HG02943 (cell line): Measurements from ENCODE around the gene GMPR2.

ENCODE experiments used
- ATAC-seq: cut with Tn5 transposase; IDR thresholded peaks from one replicate; pipeline ENCODE4 v1.9.1; 2021; ENCODE audit warnings: mild to moderate bottlenecking, low read depth, moderate library complexity; ENCODE audit not compliant: unreplicated experiment

Gene GMPR2

DNA sequence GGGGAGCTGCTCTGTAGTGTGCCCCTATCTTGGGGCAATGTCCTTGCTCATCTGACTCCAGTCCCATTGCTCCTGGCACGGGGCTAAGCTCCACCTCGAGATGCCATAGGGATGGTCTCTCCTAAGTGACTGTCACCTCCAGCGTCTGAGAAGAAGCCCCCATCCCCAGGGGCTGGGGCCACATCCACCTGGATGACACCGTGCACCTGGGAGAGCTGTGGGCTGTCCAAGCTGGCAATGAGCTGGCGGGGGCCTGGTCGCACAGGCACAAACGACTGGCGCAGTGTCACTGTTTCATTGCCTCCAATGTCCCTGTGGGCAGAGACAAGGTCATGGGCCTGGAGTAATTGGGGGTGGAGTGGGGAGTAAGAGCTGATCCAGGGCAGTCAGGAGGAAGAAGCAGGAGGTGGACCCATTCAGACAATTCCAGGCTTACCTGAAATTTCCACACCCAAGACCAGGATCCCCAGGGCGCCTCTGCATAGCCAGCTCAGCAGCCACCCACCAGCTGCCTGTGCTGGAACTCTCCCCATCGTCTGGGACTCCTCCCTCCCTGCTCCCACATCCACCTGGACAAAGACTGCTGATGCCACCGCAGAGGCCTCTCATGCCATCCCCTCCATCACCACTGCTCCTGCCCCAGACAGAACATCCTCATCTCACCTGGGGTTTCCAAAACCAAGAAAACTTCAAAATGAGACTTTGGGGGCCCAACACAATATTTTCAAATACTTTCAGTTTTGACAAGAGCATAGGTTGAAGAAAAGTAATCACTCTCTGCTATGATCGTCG is 16.7 kb downstream of the GMPR2 start:
- no peak for ATAC-seq

DNA sequence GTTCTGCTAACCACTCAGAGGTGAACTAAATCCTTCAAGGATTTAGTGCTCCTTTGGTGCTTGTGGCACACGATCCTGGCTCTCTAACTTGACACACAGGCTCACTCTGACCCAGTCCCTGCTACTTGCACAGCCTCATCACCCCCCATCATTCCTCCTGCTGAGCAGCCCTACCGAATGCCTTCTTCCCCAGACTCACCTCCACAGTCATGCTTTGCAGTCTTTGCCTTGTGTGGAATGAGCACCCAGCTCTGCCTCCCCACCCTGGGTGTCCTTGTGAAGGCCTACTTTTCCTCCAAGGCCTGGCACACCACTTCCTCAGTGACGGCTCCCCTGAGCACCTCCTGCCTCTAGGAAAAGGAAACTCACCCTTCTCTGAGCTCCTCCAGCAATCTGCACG is 17.6 kb downstream of the GMPR2 start:
- ATAC-seq = no peak

DNA sequence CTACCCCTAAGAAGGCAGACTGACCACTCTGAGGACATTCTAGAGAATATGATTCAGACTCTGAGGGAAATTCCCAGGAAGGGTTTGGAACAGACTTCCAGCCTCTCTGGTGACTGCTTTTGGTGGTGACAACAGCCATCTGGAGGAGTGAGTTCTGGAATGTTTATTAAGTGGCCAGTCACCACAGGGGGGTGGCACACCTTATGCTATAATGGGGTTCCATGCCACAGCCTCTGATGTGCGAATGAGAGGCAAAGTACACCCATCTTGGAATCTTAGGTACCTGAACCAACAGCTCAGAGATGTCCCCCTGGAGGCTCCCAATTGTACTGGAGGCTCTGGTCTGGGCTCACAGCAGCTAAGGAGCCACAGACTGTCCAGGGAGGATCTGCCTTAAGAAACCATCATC is 19.2 kb downstream of the GMPR2 start:
- no peak for ATAC-seq

DNA sequence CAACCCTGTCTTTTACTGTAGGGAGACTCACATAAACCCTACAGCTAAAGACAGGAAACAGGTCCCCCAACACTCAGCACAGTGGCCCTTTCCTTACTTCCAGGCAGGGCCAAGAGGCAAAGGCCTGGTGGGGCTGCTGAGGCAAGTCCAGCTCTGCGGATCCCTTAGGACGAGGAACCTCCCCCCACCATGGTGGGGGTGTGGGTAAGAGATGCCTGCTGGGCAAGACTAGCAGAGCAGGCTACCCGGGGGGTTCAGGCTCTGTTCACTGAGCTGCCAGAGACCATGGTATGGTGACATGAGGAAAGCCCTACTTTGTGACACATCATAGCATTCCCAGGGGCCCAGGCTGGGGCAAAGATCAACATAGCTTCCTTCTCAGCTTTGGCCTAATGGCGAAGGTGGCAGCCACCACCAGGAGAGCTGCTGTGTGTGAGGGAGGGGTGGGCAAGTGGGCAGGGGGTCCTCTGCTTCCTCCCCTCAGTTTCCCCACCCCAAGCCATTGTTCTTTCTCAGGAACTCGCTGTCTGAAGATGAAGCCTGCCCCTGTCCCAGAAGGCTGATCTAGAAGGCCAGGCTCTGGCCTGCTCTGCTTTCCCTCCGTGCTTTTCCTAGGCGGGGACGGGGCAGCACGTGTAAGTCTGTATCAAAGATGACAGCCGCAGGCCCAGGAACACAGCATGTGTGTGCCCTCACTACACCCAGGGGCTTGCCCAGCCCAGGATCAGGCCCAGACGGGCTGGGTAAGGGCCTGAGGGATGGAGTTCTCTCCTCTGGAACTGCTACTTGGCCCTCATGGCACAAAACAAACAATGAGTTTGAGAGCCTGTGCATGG is 19.8 kb downstream of the GMPR2 start:
- no peak for ATAC-seq

DNA sequence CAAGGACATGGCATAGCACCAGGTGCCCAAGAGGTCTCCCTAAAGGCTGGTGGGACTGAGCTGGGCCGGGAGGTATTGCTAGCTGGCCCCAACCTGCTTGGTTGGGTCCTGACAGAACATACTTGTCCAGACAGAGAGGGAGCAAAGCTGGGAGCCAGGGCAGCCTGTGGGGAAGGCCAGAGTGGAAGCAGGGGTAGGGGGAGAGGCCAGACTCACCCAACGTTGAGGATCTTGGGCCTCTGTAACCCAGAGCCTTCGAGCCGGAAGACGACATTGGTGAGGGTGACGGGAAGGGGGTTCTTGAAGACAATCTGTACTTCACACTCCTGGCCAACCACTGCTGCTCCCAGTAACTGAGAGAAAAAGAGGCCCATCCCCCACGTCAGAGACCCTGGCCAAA is 21.2 kb downstream of the GMPR2 start:
- no peak for ATAC-seq

DNA sequence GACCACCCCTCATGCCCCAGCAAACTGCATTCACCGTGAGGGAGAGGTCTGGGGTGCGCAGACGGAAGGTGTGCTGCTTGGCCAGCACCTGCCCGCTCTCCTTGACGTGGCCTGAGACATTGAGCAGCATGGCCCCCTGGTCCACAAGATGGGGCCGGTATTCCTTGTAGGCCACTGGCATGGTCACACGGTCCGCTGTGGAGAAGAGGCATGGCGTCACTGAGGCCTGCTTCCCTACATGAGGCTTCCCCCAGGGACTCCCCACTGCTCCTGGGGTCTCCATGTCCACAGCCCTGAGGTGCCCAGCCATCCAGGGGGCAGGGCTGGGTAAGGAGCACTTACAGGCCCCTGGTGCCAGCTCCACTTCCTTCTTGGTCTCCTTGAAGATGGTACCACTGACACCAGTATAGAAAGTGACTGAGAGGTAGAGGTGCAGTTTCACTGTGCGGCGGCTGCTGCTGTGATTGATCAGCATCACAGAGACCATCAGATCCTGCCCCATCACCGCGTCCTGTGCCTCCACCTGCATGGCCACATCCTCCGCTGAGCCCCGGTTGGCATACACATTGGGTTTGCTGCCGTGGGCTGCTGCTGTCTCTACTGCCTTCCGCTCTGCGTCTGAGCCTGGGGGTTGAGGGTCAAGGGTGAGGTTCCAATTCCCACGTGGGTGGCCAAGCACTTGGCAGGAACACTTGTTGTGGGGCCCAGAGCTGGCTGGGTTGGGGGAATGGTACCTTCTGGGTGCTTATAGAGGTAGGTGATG is 22.1 kb downstream of the GMPR2 start:
- no peak for ATAC-seq

DNA sequence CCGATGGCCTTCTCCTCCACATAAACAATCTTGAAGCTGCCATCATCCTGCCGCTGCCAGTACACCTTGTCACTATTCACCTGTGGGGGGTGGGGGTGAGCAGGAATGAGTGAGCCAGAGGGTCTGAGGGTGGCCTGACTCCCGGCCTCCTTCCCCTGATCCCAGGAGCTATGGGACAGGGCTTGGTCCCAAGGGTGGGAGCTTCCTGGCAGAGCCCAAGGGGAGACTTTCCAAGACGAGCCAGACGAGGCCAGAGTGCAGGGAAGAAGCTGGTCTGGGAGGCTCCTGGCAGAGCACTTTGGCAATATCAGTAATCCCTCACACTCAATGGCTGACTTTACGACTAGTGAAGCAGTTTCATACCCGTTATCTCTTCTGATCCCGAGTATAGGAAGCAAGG is 22.7 kb downstream of the GMPR2 start:
- ATAC-seq = no peak

DNA sequence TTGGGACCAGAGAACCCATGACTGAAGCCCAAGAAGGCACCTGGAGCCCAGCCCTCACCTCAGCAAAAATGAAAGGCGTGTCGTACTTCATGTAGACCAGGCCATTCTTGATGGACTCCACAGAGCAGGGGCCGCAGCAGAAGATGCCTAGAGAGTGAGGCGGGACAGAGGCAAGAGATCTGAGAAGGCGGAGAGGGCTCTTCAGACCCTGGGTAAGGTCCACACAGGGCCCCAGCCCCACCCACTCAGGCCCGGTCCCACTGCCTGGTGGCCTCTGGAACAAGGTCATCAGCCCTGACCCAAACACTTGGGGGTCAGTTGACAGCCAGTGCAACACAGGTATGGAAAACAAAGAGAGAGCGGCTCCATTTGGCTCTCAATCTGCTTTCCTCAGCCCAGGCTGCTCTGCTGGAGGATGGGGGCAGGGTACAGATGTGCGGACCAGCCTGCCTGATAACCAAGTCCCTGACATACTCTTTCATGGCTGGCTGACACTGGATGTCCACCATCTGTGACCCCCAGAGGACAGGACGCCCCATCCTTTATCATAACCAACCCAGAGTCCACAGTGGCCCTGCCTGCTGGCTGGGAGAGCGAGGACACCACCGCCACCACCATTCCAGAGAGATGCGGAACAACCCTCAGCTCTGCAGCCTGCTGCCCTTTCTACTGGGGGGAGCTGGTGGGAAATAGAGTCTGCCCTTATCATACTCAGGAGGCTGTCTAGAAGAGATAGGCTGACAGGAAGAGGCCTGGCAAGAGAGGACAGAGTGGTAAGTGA is 23.4 kb downstream of the GMPR2 start:
- no peak for ATAC-seq

DNA sequence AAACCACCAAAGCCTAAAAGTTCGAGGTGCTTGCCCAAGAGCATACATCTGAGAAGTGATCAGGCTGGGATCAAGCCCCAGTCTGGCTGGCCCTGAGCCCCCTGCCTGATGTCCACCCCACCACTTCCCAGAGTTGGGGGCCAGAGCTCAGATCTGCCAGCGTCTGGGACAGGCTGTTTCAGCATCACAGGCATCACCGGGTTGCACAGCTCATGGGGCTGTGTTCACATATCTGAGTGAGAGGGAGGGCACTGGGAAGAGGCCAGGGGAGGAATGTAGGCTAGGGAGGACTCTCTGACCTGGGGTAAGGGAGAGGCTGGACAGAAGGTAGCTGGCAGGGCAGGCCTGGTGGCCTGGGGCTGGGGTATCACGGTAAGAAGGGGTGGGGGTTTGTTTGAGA is 24.2 kb downstream of the GMPR2 start:
- ATAC-seq = no peak

DNA sequence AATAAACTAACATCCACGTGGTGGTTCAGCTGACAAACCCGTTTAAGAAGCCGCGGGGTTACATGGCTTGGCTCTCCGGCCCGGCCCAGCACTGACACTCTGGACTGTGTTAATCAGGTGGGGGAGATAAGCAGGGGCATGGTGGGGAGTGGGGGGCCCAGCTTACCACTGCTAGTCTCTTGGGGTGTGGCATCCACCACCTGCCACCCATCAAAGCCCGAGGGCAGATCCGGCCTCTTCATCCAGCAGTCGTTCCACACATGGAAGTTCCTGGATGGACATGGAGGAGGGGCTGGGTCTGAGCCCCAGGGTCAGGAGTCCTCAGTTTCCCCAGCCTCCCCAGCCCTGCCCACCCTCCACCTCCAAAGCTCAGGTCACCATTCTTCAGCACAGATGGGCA is 25.4 kb downstream of the GMPR2 start:
- no peak for ATAC-seq

DNA sequence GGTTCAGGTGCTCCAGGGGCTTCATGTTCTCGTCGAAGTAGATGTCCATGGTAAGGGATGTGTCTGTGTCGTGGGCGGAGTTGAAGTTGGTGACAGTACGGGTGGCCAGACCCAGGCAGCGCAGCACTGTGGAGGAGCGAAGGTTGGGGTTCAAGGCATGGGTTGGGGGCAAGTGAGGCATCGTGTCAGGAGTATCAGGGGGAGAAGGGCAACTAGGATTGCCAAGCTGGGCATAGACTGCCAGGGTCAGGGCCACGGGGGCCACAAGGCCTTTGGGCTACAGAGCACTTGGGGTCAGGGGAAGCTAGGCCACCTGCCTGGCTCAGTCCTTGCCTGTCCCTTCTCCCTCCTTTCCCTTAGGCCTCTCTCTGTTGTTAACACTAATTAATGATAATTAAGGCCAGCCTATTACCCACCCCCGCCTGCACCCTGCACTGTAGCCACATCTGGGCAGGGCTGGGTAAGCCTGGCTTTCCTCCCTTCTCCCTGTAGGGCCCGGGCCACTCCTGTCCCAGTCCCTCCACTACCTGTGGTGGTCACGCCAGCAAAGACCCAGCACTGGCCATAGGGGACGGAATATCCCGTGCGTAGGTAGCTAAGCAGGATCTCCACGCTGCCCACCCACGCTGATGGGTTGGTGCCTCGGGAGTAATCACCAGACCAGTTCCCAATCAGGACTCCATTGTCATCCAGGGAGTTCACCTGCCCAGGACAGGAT is 26.0 kb downstream of the GMPR2 start:
- no peak for ATAC-seq

DNA sequence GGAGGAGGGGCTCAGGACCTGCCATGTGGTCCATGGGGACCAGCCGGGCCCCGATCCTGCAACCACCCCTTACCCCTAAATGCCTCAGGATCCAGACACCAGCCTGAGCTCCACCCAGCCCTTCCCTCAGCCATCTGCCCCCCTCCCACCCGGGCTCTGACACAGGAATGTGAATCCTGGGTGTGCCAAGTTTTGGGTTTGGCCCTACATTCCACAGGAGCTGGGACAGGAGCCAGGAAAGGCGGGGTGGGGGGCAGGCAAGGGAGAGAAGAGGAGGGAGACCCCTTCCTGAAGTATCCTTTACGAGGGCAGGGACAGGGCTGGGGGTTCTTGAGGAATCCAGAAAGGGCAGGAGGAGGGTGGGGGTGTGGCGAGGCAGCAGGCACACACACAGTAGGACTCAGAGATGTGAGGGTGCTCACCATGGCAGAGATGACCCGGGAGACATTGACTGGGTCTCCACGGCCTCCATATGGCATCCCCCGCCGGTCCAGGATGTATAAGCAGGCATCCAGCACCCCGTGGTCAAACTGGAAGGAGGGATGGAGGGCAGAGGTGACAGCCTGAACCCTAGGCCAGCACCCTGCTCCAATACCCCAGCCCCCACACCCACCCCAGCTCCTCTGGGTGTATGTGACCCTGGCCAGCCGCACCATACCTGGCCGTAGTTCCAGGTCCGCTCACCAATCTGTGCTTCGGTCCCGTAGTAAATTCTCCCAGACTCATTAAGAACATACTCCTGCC is 26.7 kb downstream of the GMPR2 start:
- ATAC-seq = no peak

DNA sequence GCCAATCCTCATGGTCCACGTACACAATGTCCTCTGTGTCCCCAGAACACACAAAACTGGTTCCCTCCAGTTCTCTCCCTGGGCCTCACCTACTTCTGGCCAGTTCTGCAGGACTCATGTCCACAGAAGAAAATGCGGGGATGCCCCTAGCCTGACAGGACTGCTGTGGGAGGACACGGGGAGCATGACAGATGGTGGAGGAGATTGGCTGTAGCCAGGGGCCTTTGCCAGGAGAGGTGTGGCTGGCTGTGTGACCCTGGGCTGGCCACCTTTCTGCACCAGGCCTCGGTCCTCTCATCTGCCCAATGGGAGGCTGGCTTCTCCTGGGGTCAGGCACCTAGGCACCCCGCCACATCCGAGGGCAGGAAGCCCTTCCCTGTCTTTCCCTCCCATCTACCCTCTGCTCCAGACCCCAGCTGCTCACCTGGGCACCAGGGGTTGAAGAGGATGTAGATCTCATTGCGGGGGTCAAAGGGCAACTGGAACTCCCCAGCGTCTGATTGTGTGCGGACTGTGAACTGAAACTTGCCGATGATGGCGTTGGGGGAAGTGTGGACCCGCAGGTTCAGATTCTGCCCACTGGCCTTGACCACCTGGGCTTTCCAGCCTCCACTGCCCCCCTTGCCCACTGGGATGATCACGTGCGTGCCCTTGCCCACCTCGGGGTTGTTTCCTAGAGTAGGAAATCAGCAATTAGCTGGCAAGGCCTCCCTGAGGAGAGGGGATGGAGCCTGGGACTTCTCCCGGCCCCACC is 27.5 kb downstream of the GMPR2 start:
- ATAC-seq = no peak

DNA sequence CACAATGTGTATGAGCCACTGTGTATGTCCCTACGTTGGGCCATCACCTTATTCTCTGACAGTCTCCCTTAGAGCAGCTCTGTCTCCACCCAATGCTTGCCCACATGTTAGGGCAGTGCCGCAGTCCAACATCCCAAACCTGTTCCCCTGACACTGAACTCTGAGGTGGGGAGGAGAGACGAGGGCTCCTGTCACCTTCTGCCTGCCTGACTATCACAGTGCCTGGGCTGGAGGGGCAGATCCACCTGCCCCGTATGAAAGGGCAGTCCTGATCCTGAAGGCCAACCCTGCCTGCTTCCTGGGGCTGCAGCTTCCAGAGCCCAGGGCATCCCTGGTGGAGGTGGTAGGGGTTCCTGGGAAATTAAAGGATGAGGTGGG is 28.0 kb downstream of the GMPR2 start:
- no peak for ATAC-seq

DNA sequence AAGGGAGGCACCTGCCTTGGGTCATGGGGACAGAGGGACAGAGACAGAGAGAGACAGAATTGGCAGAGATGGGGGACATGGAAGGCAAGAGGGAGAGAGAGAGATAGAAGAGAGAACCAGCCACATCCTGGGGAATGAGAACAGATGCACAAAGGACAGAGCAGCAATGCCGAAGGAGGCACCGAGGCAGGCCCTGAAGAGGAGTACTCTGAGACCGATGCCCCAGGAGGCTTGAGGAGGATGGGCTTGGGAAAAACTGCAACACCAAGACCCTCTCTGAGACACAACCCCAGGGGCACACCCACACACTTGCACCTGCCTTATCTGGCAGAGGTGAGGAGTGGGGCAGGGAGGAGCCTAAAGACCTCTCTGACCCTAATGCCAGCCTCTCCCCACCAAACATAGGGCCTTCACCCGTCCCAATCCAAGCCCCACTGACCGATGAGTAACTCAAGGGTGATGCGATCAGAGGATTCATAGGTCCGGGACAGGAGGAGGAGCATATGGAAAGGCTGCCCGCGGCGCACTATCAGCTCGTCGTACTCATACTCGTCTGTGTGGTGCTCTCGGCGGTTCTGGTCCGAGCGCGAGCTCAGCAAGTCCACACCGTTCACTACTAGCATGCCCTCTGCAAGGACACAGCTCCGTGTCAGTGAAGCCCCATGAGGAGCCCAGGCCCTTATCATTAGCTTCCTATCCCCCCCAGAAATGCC is 28.7 kb downstream of the GMPR2 start:
- ATAC-seq = no peak

DNA sequence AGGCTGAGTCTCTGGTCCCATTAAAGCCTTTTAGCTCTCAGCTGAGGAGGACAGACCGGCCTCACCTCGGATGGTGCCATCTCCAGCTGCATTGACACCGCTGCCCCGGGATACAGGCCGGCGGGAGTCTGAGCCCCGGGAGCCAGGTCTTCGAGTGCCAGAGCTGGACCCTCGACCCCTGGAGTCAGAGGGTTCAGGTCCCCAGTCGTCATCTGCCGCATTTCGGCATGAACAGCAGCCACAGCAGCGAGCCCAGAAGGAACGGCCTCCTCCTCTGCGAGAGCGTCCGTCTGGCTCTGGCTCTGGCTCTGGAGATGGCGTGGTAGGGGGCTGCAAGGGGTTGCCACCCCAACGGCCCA is 29.2 kb downstream of the GMPR2 start:
- ATAC-seq = no peak

DNA sequence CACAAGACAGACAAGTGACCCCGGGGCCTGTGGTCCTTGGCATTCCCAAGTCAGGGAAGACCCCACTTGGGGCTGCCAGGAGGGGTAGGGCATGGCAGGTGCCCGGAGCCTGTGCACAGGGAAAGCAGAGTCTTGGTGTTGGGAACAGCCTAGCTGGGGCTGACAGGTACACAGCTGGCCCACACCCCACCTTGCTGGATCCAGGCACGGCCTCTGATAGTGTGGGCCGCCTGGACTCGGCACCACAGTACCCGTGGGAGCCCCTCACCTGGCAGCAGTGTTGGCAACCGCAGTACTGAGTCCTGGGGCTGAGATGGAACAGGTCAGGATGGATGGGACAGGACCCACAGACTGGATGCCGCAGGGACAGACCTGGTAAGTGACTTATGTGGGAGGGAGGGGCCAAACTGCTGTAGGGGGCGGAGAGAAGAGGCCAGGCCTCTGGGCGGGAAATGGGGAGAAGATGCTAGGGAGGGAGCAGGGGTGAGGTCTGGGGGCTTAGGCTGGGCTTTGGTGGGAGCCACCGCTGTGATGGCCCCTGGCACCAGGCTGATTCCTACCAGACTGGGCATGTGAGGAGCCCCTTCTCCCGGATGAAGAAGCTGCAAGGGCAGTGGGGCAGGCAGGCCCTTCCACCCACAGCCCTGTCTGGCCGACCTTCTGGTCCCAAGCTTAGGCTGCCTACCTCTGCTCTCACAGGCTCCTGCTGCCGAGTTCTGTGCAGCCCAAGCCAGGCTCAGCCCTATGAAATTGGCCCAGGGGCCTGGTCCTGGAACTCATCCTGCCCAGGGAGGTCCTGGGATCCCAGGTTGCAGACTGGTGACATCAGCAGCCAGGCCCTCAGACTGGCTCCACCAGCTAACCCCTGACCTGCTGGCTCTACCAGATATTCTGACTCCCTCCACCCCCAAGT is 30.3 kb downstream of the GMPR2 start, which contains the start of gene TGM1:
Gene TGM1, minus strand, starts transcription at position 357 of the 913 bp plus-strand sequence. CDS start 825 bp downstream, outside the sequence.
- no peak for ATAC-seq
